Loucy (cell line): ENCODE data around the gene UNC45B.

Experiments used
- EZH2phosphoT487 ChIP-seq: fragments of 200-600 bp; IDR thresholded peaks from 2 replicates; pipeline ENCODE4 v1.6.1; 2018; ENCODE audit warnings: antibody characterized with exemption, mild to moderate bottlenecking, moderate library complexity, borderline replicate concordance
- TF ChIP-seq, protein P1 (sequence below): fragments of 200-600 bp; sonication (generic); conservative IDR thresholded peaks from 2 replicates; pipeline ENCODE4 v1.5.1; 2014; ENCODE audit warnings: mild to moderate bottlenecking, antibody characterized with exemption, low read length

- TF ChIP-seq, protein P1, sequence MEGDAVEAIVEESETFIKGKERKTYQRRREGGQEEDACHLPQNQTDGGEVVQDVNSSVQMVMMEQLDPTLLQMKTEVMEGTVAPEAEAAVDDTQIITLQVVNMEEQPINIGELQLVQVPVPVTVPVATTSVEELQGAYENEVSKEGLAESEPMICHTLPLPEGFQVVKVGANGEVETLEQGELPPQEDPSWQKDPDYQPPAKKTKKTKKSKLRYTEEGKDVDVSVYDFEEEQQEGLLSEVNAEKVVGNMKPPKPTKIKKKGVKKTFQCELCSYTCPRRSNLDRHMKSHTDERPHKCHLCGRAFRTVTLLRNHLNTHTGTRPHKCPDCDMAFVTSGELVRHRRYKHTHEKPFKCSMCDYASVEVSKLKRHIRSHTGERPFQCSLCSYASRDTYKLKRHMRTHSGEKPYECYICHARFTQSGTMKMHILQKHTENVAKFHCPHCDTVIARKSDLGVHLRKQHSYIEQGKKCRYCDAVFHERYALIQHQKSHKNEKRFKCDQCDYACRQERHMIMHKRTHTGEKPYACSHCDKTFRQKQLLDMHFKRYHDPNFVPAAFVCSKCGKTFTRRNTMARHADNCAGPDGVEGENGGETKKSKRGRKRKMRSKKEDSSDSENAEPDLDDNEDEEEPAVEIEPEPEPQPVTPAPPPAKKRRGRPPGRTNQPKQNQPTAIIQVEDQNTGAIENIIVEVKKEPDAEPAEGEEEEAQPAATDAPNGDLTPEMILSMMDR: no peak
- no peak for TF ChIP-seq EZH2phosphoT487
Observed at GRCh38 chr17:35188111-35188510, 40.5 kb downstream of the UNC45B start.
